Measurements from ENCODE around the gene OXER1.

The OXER1 gene

DNA sequence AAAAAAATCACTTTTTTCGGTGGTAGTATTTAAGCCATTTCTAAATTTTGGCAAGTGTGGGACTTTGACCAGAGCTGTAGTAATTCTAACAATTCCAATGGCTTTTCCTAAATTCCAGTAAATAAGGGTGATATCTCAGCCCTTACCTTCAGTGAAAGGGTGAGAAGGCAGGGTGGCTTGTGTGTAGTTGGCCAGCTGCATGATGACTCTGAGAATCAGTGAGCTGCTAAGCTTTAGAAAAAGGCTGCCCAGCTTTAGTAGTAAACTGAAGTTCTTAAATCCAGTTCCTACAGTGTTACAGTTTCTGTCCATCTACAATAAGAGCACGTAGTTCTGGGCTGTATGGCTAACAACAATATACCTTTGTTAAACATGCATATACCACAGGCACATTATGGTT, 42.0 kb downstream of the OXER1 start:
- H3K4me1 ChIP-seq = no peaks in the 10 kb centered on the region
- H3K9me3 ChIP-seq (ENCODE audit: control insufficient read depth, low read length) = no peaks in the 10 kb centered on the region
- no peaks in the 10 kb centered on the region for H3K36me3 ChIP-seq (ENCODE audit: control insufficient read depth, insufficient read depth, low read length)
- H3K9ac ChIP-seq = no peak overlapping the region
- H3K4me2 ChIP-seq (ENCODE audit: low read length) = no peak overlapping the region
- no peaks in the 10 kb centered on the region for H3K27me3 ChIP-seq (ENCODE audit: control insufficient read depth, insufficient read depth, low read length)
- H3K27ac ChIP-seq = no peak overlapping the region
- H3K4me3 ChIP-seq (ENCODE audit: low read depth, low read length) = no peak overlapping the region
- H3K79me2 ChIP-seq = no peaks in the 10 kb centered on the region
- TF ChIP-seq, protein P1, sequence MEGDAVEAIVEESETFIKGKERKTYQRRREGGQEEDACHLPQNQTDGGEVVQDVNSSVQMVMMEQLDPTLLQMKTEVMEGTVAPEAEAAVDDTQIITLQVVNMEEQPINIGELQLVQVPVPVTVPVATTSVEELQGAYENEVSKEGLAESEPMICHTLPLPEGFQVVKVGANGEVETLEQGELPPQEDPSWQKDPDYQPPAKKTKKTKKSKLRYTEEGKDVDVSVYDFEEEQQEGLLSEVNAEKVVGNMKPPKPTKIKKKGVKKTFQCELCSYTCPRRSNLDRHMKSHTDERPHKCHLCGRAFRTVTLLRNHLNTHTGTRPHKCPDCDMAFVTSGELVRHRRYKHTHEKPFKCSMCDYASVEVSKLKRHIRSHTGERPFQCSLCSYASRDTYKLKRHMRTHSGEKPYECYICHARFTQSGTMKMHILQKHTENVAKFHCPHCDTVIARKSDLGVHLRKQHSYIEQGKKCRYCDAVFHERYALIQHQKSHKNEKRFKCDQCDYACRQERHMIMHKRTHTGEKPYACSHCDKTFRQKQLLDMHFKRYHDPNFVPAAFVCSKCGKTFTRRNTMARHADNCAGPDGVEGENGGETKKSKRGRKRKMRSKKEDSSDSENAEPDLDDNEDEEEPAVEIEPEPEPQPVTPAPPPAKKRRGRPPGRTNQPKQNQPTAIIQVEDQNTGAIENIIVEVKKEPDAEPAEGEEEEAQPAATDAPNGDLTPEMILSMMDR (IDR thresholded peaks at IDR 0.05) = no peak
- H2AFZ ChIP-seq = no peak overlapping the region

DNA sequence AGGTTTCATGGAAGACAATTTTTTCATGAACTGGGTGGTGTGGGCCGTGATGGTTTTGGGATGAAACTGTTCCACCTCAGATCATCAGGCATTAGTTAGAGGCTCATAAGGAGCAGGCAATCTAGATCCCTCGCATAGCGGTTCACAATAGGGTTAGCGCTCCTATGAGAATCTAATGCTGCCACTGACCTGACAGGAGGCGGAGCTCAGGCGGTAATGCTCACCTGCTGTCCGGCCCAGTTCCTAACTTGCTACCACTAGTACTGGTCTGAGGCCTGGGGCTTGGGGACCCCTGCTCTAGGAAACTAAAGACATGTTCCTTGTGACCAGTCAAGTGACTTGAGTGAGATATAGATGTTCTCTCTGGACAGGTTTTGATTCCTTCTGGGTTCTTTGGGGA, 49.2 kb downstream of the OXER1 start:
- Histone ChIP-seq H3K27ac (no peak overlapping the region), H3K9me3 (ENCODE audit: control insufficient read depth, low read length) (no peaks in the 10 kb centered on the region), H3K9ac (no peak overlapping the region), H3K79me2 (no peaks in the 10 kb centered on the region), H3K4me2 (ENCODE audit: low read length) (no peak overlapping the region), H3K27me3 (ENCODE audit: control insufficient read depth, insufficient read depth, low read length) (no peaks in the 10 kb centered on the region), H3K4me1 (no peaks in the 10 kb centered on the region), H3K36me3 (ENCODE audit: control insufficient read depth, insufficient read depth, low read length) (no peaks in the 10 kb centered on the region), H2AFZ (no peak overlapping the region), H3K4me3 (ENCODE audit: low read depth, low read length) (no peak overlapping the region)
- TF ChIP-seq, protein P1 (IDR thresholded peaks at IDR 0.05) = no peak

- Histone ChIP-seq H3K27ac (no peak overlapping the region), H3K4me1 (no peaks in the 10 kb centered on the region), H3K79me2 (no peaks in the 10 kb centered on the region), H3K4me3 (ENCODE audit: low read depth, low read length) (no peak overlapping the region), H3K4me2 (ENCODE audit: low read length) (no peak overlapping the region), H3K9me3 (ENCODE audit: control insufficient read depth, low read length) (no peaks in the 10 kb centered on the region), H3K9ac (no peak overlapping the region), H2AFZ (no peak overlapping the region), H3K27me3 (ENCODE audit: control insufficient read depth, insufficient read depth, low read length) (no peaks in the 10 kb centered on the region), H3K36me3 (ENCODE audit: control insufficient read depth, insufficient read depth, low read length) (no peaks in the 10 kb centered on the region)
- TF ChIP-seq, protein P1 (IDR thresholded peaks at IDR 0.05) = no peak
Measured at GRCh38 chr2:42713920-42714319, 50.0 kb downstream of the OXER1 start.

GRCh38 chr2:42712934-42713333, 51.0 kb downstream of the OXER1 start:
- Histone ChIP-seq H3K27me3 (ENCODE audit: control insufficient read depth, insufficient read depth, low read length) (no peaks in the 10 kb centered on the region), H2AFZ (no peak overlapping the region), H3K79me2 (no peaks in the 10 kb centered on the region), H3K36me3 (ENCODE audit: control insufficient read depth, insufficient read depth, low read length) (no peaks in the 10 kb centered on the region), H3K27ac (no peak overlapping the region), H3K4me3 (ENCODE audit: low read depth, low read length) (no peak overlapping the region), H3K4me2 (ENCODE audit: low read length) (no peak overlapping the region), H3K9me3 (ENCODE audit: control insufficient read depth, low read length) (no peaks in the 10 kb centered on the region), H3K4me1 (no peaks in the 10 kb centered on the region), H3K9ac (no peak overlapping the region)
- TF ChIP-seq, protein P1 (IDR thresholded peaks at IDR 0.05) = no peak
